NT2/D1 (cell line): ENCODE measurements around the gene VARS1.
"Not testable (repeated sequence)": the region's sequence is repeated elsewhere in the genome, so short reads cannot be mapped to it uniquely, and the experiment has no call there.

Experiments
- DNase-seq: peaks from one replicate; pipeline ENCODE4 v3.0.0-alpha.2; 2011; ENCODE audit warnings: low read depth, low spot score
- H3K27me3 ChIP-seq: 2 replicates; pipeline ENCODE4 v1.6.0; 2011; ENCODE audit warnings: mild to moderate bottlenecking; ENCODE audit not compliant: insufficient read length, insufficient read depth
- H3K36me3 ChIP-seq: 2 replicates; pipeline ENCODE4 v1.6.1; 2011; ENCODE audit warnings: mild to moderate bottlenecking, low read length, mixed read lengths; ENCODE audit not compliant: insufficient read depth, insufficient read length
- H3K4me1 ChIP-seq: 2 replicates; pipeline ENCODE4 v1.5.1; 2011; ENCODE audit not compliant: insufficient read depth, insufficient read length
- H3K4me3 ChIP-seq: 2 replicates; pipeline ENCODE4 v1.5.1; 2011; ENCODE audit warnings: low read depth; ENCODE audit not compliant: insufficient read length
- H3K9ac ChIP-seq: 2 replicates; pipeline ENCODE4 v1.6.0; 2011; ENCODE audit warnings: low read depth; ENCODE audit not compliant: insufficient read length
- H3K9me3 ChIP-seq: 2 replicates; pipeline ENCODE4 v1.5.1; 2011; ENCODE audit warnings: mild to moderate bottlenecking, low read length; ENCODE audit not compliant: insufficient read depth
- SUZ12 ChIP-seq: IDR thresholded peaks from 2 replicates; pipeline ENCODE4 v1.6.1; 2011; ENCODE audit not compliant: insufficient read length, insufficient read depth; ENCODE audit errors: extremely low read depth
- YY1 ChIP-seq: IDR thresholded peaks from 2 replicates; pipeline ENCODE4 v1.6.1; 2011; ENCODE audit not compliant: insufficient read length, insufficient read depth
- ZNF274 ChIP-seq: IDR thresholded peaks from 2 replicates; pipeline ENCODE4 v1.6.1; 2011; ENCODE audit warnings: mild to moderate bottlenecking, low read depth, low read length

The VARS1 gene

DNA sequence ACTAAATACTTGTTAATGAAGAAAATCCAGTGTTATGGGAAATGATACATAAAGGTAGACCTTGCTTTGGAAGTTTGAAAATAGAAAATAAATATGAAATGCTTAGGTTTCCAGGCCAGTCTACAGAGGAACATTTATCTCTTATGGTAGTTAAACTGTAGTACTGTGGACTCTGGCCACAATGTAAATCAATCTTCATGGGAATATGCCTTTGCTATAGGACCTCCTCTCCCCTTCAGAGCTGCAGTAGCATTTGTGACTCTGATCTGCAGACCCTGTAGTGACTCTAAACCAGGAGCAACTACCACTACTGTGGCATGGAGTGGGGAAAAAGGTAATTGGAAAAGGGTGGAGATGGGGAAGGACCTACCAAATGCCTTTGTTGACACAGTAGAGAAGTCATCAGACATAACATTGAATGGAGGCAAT is 24.3 kb upstream of the VARS1 start:
- Histone ChIP-seq H3K9ac (no peak overlapping the region), H3K9me3 (no peaks in the 10 kb centered on the region; the same call in 1 of the 2 replicates), H3K27me3 (no peaks in the 10 kb centered on the region), H3K4me1 (no peaks in the 10 kb centered on the region), H3K4me3 (no peak overlapping the region), H3K36me3 (peaks cover 10% of the 10 kb centered on the region)
- no peak for DNase-seq
- TF ChIP-seq ZNF274 (no peak), YY1 (no peak), SUZ12 (no peak)

DNA sequence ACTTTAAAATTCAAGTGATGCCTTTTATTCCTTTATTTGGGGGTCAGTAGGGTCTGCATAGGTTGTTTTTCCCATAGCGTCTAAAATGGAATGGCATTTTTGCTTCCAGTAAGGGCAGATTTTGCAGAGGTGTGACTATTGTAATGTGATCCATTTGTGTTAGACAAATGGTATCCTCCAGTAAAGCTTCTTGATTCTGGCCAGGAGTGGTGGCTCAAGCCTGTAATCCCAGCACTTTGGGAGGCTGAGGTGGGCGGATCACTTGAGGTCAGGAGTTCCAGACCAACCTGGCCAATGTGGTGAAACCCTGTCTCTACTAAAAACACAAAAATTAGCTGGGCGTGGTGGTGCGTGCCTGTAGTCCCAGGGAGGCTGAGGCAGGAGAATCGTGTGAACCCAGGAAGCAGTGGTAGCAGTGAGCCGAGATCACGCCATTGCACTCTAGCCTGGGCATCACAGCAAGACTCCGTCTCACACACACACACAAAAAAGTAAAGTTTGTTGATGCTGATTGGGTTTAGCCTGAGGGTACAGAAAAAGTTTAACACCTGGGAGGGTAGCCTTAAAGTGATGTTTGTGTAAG is 22.5 kb upstream of the VARS1 start:
- H3K4me1 ChIP-seq, H3K9ac ChIP-seq, H3K9me3 ChIP-seq, H3K27me3 ChIP-seq, DNase-seq, H3K36me3 ChIP-seq: not testable (repeated sequence)
- peak overlapping the region; percentile 11 for H3K4me3 ChIP-seq

DNA sequence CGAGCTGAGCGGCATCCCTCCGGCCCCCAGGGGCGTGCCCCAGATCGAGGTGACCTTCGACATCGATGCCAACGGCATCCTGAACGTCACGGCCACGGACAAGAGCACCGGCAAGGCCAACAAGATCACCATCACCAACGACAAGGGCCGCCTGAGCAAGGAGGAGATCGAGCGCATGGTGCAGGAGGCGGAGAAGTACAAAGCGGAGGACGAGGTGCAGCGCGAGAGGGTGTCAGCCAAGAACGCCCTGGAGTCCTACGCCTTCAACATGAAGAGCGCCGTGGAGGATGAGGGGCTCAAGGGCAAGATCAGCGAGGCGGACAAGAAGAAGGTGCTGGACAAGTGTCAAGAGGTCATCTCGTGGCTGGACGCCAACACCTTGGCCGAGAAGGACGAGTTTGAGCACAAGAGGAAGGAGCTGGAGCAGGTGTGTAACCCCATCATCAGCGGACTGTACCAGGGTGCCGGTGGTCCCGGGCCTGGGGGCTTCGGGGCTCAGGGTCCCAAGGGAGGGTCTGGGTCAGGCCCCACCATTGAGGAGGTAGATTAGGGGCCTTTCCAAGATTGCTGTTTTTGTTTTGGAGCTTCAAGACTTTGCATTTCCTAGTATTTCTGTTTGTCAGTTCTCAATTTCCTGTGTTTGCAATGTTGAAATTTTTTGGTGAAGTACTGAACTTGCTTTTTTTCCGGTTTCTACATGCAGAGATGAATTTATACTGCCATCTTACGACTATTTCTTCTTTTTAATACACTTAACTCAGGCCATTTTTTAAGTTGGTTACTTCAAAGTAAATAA is 21.8 kb upstream of the VARS1 start:
- H3K9me3 ChIP-seq, H3K4me3 ChIP-seq, H3K27me3 ChIP-seq, H3K9ac ChIP-seq, H3K4me1 ChIP-seq, H3K36me3 ChIP-seq, DNase-seq: not testable (repeated sequence)

DNA sequence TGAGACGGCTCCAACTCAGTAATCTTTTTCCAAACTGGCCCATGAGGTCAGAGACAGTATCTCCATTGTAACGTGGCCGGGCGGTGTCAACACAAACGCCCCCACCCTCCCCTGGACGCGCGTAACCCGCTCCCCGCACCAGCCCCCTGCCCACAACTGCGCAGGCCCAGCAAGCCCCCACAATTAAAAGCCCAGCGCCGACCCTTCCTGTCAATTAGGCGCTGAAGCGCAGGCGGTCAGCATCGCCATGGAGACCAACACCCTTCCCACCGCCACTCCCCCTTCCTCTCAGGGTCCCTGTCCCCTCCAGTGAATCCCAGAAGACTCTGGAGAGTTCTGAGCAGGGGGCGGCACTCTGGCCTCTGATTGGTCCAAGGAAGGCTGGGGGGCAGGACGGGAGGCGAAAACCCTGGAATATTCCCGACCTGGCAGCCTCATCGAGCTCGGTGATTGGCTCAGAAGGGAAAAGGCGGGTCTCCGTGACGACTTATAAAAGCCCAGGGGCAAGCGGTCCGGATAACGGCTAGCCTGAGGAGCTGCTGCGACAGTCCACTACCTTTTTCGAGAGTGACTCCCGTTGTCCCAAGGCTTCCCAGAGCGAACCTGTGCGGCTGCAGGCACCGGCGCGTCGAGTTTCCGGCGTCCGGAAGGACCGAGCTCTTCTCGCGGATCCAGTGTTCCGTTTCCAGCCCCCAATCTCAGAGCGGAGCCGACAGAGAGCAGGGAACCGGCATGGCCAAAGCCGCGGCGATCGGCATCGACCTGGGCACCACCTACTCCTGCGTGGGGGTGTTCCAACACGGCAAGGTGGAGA is 19.7 kb upstream of the VARS1 start, which contains the start of the genes HSPA1A and HSPA1L:
HSPA1A (plus strand) TSS at position 519 of the 814 bp plus-strand sequence; CDS start at position 733, 214 bp downstream.
HSPA1L (minus strand) TSS at position 259 of the 814 bp plus-strand sequence. CDS start 3,311 bp downstream, outside the sequence.
- peak; percentile 85 for DNase-seq
- Histone ChIP-seq H3K9ac (peak within 1 kb of the TSS; percentile 82), H3K4me3 (peak within 1 kb of the TSS; percentile 60), H3K4me1 (no peaks in the 10 kb centered on the region), H3K27me3 (no peaks in the 10 kb centered on the region), H3K9me3 (no peaks in the 10 kb centered on the region; the same call in 1 of the 2 replicates), H3K36me3 (peaks cover 10% of the 10 kb centered on the region)
- TF ChIP-seq YY1: no peak
- no peak for TF ChIP-seq ZNF274
- no peak for TF ChIP-seq SUZ12

DNA sequence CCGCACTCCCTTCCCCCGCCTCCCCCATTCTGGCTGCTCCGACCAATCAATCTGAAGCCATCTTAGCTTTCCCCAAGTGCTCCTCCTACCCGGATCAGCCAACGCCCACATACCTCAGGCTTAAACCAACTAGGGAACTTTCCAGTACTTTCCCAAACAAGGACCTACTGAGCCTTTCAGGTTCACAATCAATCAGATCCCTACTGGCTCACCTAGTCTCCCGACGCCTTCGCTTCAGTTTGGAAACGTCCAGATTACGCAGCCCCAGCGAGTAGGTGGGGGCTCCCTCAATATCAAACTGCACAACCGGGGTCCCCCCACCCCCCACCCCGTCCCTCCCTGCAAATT is 19.1 kb upstream of the VARS1 start:
- Histone ChIP-seq H3K9me3 (no peaks in the 10 kb centered on the region; the same call in 1 of the 2 replicates), H3K27me3 (no peaks in the 10 kb centered on the region), H3K36me3 (peaks cover 10% of the 10 kb centered on the region), H3K9ac (peak overlapping the region; percentile 42), H3K4me1 (no peaks in the 10 kb centered on the region), H3K4me3 (peak overlapping the region; percentile 30)
- DNase-seq: peak; percentile 92
- no peak for TF ChIP-seq YY1
- TF ChIP-seq ZNF274: no peak
- no peak for TF ChIP-seq SUZ12

- H3K4me3 ChIP-seq: no peak overlapping the region
- no peak for DNase-seq
- peaks cover 4% of the 10 kb centered on the region for H3K36me3 ChIP-seq
- H3K4me1 ChIP-seq: no peaks in the 10 kb centered on the region
- TF ChIP-seq SUZ12: no peak
- no peak for TF ChIP-seq YY1
- TF ChIP-seq ZNF274: no peak
- H3K9me3 ChIP-seq: no peaks in the 10 kb centered on the region; the same call in 1 of the 2 replicates
- no peaks in the 10 kb centered on the region for H3K27me3 ChIP-seq
- H3K9ac ChIP-seq: peak overlapping the region; percentile 57
These were observed 17.9 kb upstream of the VARS1 start for GRCh38 chr6:31813465-31813849.

GRCh38 chr6:31811645-31812044 is 16.1 kb upstream of the VARS1 start:
- H3K4me3 ChIP-seq: no peak overlapping the region
- H3K9me3 ChIP-seq: no peaks in the 10 kb centered on the region
- H3K27me3 ChIP-seq: no peaks in the 10 kb centered on the region
- TF ChIP-seq ZNF274 (no peak), YY1 (no peak), SUZ12 (no peak)
- no peaks in the 10 kb centered on the region for H3K36me3 ChIP-seq
- no peak overlapping the region for H3K9ac ChIP-seq
- no peak for DNase-seq
- H3K4me1 ChIP-seq: no peaks in the 10 kb centered on the region

GRCh38 chr6:31808599-31808998 is 13.0 kb upstream of the VARS1 start:
- H3K4me1 ChIP-seq, H3K9ac ChIP-seq, H3K36me3 ChIP-seq, H3K27me3 ChIP-seq, DNase-seq, H3K4me3 ChIP-seq, H3K9me3 ChIP-seq: not testable (repeated sequence)
